Naive B cell (primary cell): Measurements from ENCODE around the gene TMEM107. TPM values are rescaled to one million over a fixed set of nuclear protein-coding genes. Genes with fewer than 3 reads are reported as not detected.

Experiments
- ATAC-seq, 2 donors: fragments of 150-1000 bp; cut with Tn5 transposase; 2 replicates each; pipeline ENCODE4 v1.10.0; 2021; ENCODE audit warnings: low read depth in 2 of 2, mild to moderate bottlenecking in 2 of 2, moderate library complexity in 2 of 2
- DNase-seq: peaks from one replicate; pipeline ENCODE4 v3.0.0; 2022
- H3K27ac Mint-ChIP-seq, 6 donors: one replicate each; pipeline ENCODE4 v1.8.0; 2020 to 2022; ENCODE audit warnings: mild to moderate bottlenecking in 6 of 6, mixed read lengths in 6 of 6, moderate library complexity in 5 of 6, inconsistent platforms in 2 of 6
- H3K27me3 Mint-ChIP-seq, 3 donors: one replicate each; pipeline ENCODE4 v1.8.0; 2021 to 2022; ENCODE audit warnings: mixed read lengths in 3 of 3, mild to moderate bottlenecking in 1 of 3
- H3K36me3 Mint-ChIP-seq, 2 donors: one replicate each; pipeline ENCODE4 v1.8.0; 2020 to 2022; ENCODE audit warnings: mixed read lengths in 2 of 2, inconsistent platforms in 1 of 2, mild to moderate bottlenecking in 1 of 2
- H3K4me1 Mint-ChIP-seq, 3 donors: one replicate each; pipeline ENCODE4 v1.8.0; 2020 to 2022; ENCODE audit warnings: mixed read lengths in 3 of 3, inconsistent platforms in 1 of 3, mild to moderate bottlenecking in 1 of 3, moderate library complexity in 1 of 3
- H3K4me3 Mint-ChIP-seq, 8 donors: one replicate each; pipeline ENCODE4 v1.8.0; 2020 to 2022; ENCODE audit warnings: mild to moderate bottlenecking in 8 of 8, mixed read lengths in 8 of 8, moderate library complexity in 8 of 8, inconsistent platforms in 2 of 8
- H3K9me3 Mint-ChIP-seq, 7 donors: one replicate each; pipeline ENCODE4 v1.8.0; 2020 to 2022; ENCODE audit warnings: mixed read lengths in 7 of 7, mild to moderate bottlenecking in 5 of 7, inconsistent platforms in 2 of 7, moderate library complexity in 1 of 7
- polyA plus RNA-seq, 6 donors: library from polyadenylated mRNA; unstranded; fragments of 300-500 nt; fragmentation: Illumina TruSeq; gene quantifications; one replicate each; pipeline ENCODE4 v1.2.3, GENCODE V29; 2021; ENCODE audit warnings: low read depth in 6 of 6

The TMEM107 gene
- polyA plus RNA-seq, 6 donors from 2014 or later = 29.9 to 42.3 (median 34.7) TPM

- Mint-ChIP-seq H3K27me3 (no peaks in the 10 kb centered on the region), H3K4me1 (peaks cover 46 to 60% (median 53%) of the 10 kb centered on the region in 3 donors), H3K4me3 (peak within 1 kb of the TSS; percentile 83 to 97 (median 92)), H3K36me3 (peaks cover 0 to 5% of the 10 kb centered on the region in 2 donors), H3K9me3 (no peaks in the 10 kb centered on the region), H3K27ac (peak within 1 kb of the TSS in 5 of 6 donors; percentile 90 to 100 (median 98))
- DNase-seq (peak; percentile 86), ATAC-seq (peak; percentile 74 to 75)
These were observed 13.8 kb downstream of the TMEM107 start, which contains the start of gene VAMP2 for GRCh38 chr17:8162233-8162996. VAMP2 (minus strand) TSS chr17:8162948; CDS start chr17:8162879, 69 bp downstream.

- peaks cover 46 to 60% (median 53%) of the 10 kb centered on the region in 3 donors for H3K4me1 Mint-ChIP-seq
- H3K27me3 Mint-ChIP-seq = no peaks in the 10 kb centered on the region
These were observed 14.6 kb downstream of the TMEM107 start for GRCh38 chr17:8161289-8162232.

DNA sequence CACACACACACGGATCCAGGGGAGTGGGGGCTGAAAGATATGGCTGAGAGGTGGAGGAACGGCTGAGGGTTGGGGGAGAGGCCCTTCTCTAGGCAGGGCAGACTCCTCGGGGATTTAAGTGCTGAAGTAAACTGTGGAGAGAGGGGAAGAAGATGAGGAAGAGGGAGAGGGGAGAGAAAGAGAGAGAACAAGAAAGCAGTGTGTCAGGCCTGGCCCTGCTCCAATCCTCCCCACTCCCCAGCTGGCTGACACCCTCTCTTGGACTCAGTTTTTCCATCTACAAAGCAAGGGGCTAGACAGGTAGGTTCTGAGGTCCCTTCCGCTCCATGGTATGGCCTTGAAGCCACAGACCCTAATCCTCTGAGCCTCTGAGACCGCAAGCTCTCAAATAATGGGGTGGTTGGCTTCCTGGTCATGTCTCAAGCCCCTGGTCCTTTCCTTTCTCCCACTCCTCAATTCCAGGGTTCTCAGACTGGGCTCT lies 15.4 kb downstream of the TMEM107 start:
- no peak for DNase-seq
- H3K4me3 Mint-ChIP-seq = peak overlapping the region in 6 of 8 donors; percentile 83 to 93 (median 90)
- H3K27ac Mint-ChIP-seq = peak overlapping the region in 5 of 6 donors; percentile 64 to 93 (median 91)
- no peaks in the 10 kb centered on the region for H3K9me3 Mint-ChIP-seq
- H3K27me3 Mint-ChIP-seq = no peaks in the 10 kb centered on the region
- H3K4me1 Mint-ChIP-seq = peaks cover 46 to 60% (median 53%) of the 10 kb centered on the region in 3 donors
- H3K36me3 Mint-ChIP-seq = peaks cover 0 to 5% of the 10 kb centered on the region in 2 donors
- ATAC-seq = no peak

More at GRCh38 chr17:8161289-8162232, 14.6 kb downstream of the TMEM107 start:
- no peaks in the 10 kb centered on the region for H3K9me3 Mint-ChIP-seq
- H3K36me3 Mint-ChIP-seq = peaks cover 0 to 5% of the 10 kb centered on the region in 2 donors
- DNase-seq (no peak), ATAC-seq (no peak)
- peak overlapping the region in 5 of 6 donors; percentile 90 to 93 (median 91) for H3K27ac Mint-ChIP-seq
- peak overlapping the region; percentile 83 to 93 (median 90) for H3K4me3 Mint-ChIP-seq

- Mint-ChIP-seq H3K27me3 (no peaks in the 10 kb centered on the region), H3K27ac (peak overlapping the region in 3 of 6 donors; percentile 54 to 91 (median 74))
- no peak for ATAC-seq
These were observed 16.0 kb downstream of the TMEM107 start for GRCh38 chr17:8160224-8160577.

GRCh38 chr17:8159459-8160223 lies 16.5 kb downstream of the TMEM107 start:
- DNase-seq (no peak), ATAC-seq (no peak)
- Mint-ChIP-seq H3K27ac (peak overlapping the region in 3 of 6 donors; percentile 74 to 99 (median 91)), H3K27me3 (no peaks in the 10 kb centered on the region), H3K9me3 (no peaks in the 10 kb centered on the region), H3K36me3 (peaks cover 0 to 5% of the 10 kb centered on the region in 2 donors), H3K4me1 (peaks cover 42 to 55% (median 50%) of the 10 kb centered on the region in 3 donors), H3K4me3 (peak overlapping the region in 7 of 8 donors; percentile 1 to 92 (median 70))

More at GRCh38 chr17:8160224-8160577, 16.0 kb downstream of the TMEM107 start:
- H3K9me3 Mint-ChIP-seq = no peaks in the 10 kb centered on the region
- peaks cover 0 to 5% of the 10 kb centered on the region in 2 donors for H3K36me3 Mint-ChIP-seq
- peak overlapping the region in 6 of 8 donors; percentile 58 to 92 (median 84) for H3K4me3 Mint-ChIP-seq
- peaks cover 46 to 60% (median 53%) of the 10 kb centered on the region in 3 donors for H3K4me1 Mint-ChIP-seq
- DNase-seq = no peak

DNA sequence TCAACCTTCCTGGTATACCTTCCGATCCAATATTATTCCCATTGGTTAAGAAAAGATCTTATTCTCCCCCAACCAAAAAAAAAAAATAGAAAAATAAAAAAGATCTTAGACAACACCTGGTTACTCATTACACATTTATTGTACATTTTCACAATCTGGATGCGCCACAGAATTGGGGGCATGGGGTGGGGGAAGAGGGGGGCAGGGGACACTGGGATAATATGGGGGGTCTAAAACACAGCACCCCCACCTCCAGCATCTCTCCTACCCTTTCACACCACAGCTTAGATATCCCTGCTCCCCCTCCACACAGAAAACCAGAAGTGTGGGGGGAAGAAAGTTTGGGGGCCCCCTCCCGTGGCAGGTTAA lies 17.2 kb downstream of the TMEM107 start:
- DNase-seq (no peak), ATAC-seq (no peak)
- Mint-ChIP-seq H3K27me3 (no peaks in the 10 kb centered on the region), H3K36me3 (peaks cover 4 to 5% of the 10 kb centered on the region in 2 donors), H3K4me1 (peaks cover 39 to 53% (median 45%) of the 10 kb centered on the region in 3 donors), H3K9me3 (no peaks in the 10 kb centered on the region), H3K27ac (peak overlapping the region in 4 of 6 donors; percentile 86 to 99 (median 98)), H3K4me3 (peak overlapping the region; percentile 45 to 84 (median 76))

- peak overlapping the region in 3 of 6 donors; percentile 98 to 99 (median 99) for H3K27ac Mint-ChIP-seq
These were observed 17.7 kb downstream of the TMEM107 start for GRCh38 chr17:8158267-8159031.

GRCh38 chr17:8156246-8156992 lies 19.8 kb downstream of the TMEM107 start:
- peaks cover 33 to 62% (median 34%) of the 10 kb centered on the region in 3 donors for H3K4me1 Mint-ChIP-seq
- H3K9me3 Mint-ChIP-seq = no peaks in the 10 kb centered on the region

More at GRCh38 chr17:8158267-8159031, 17.7 kb downstream of the TMEM107 start:
- H3K4me1 Mint-ChIP-seq = peaks cover 38 to 53% (median 40%) of the 10 kb centered on the region in 3 donors
- H3K36me3 Mint-ChIP-seq = peaks cover 5 to 8% of the 10 kb centered on the region in 2 donors
- ATAC-seq (peak; percentile 18 to 24), DNase-seq (peak; percentile 87)
- no peaks in the 10 kb centered on the region for H3K9me3 Mint-ChIP-seq
- H3K27me3 Mint-ChIP-seq = no peaks in the 10 kb centered on the region
- H3K4me3 Mint-ChIP-seq = peak overlapping the region; percentile 45 to 84 (median 76)

GRCh38 chr17:8155996-8156245 lies 20.3 kb downstream of the TMEM107 start:
- Mint-ChIP-seq H3K27ac (no peak overlapping the region), H3K27me3 (no peaks in the 10 kb centered on the region), H3K4me1 (peaks cover 34 to 60% (median 34%) of the 10 kb centered on the region in 3 donors)

More at GRCh38 chr17:8156246-8156992, 19.8 kb downstream of the TMEM107 start:
- Mint-ChIP-seq H3K27me3 (no peaks in the 10 kb centered on the region), H3K36me3 (peaks cover 5 to 8% of the 10 kb centered on the region in 2 donors), H3K27ac (no peak overlapping the region), H3K4me3 (no peak overlapping the region)
- DNase-seq (peak; percentile 100), ATAC-seq (peak; percentile 70 to 71)

DNA sequence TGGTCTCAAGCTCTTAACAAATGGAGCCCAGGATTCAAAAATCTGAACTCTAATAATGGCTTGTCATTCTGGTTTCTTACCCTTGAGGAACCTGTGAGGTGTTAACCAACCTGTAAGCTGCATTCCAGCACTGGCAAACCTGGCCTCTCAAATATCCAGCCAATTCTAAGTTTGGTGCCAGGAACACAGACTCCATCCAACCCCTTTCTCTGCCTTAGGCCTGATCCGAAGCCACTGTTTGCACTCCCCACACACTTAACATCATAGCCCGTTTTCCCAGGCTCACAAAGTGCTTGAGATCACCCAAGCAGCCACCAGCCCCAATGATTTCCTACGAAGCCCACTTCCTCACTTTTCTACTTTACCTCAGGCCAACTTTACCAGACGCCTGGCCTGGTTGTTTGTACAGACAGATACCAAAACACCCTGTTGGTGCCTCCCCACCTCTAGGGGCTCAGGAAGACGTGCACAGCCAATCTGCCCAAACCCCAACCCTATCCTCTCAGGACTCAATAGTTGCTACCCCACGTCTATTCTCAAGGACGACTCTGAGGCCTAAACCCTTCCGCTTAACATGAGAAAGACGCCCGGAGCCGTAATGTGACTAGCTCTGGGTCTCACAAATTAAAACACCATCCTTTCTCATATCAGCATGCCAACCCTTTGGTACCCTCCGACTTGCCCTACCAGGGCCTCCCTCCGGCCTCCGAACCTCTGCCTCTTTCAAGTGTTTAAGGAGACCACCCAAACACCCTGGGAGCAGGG lies 20.8 kb downstream of the TMEM107 start:
- no peak for ATAC-seq
- no peaks in the 10 kb centered on the region for H3K9me3 Mint-ChIP-seq
- no peaks in the 10 kb centered on the region for H3K27me3 Mint-ChIP-seq
- peaks cover 33 to 59% (median 34%) of the 10 kb centered on the region in 3 donors for H3K4me1 Mint-ChIP-seq
- DNase-seq = no peak
- H3K4me3 Mint-ChIP-seq = no peak overlapping the region
- H3K27ac Mint-ChIP-seq = no peak overlapping the region
- peaks cover 5 to 8% of the 10 kb centered on the region in 2 donors for H3K36me3 Mint-ChIP-seq

More at GRCh38 chr17:8155996-8156245, 20.3 kb downstream of the TMEM107 start:
- peaks cover 5 to 8% of the 10 kb centered on the region in 2 donors for H3K36me3 Mint-ChIP-seq
- no peak overlapping the region for H3K4me3 Mint-ChIP-seq
- peak in 1 of 2 donors; percentile 0 for ATAC-seq
- no peak for DNase-seq
- H3K9me3 Mint-ChIP-seq = no peaks in the 10 kb centered on the region
